Duodenal mucosa (tissue), 2 donors: ENCODE measurements around the gene DTHD1.

Source experiments
- H3K27ac ChIP-seq: one replicate; pipeline ENCODE4 v1.7.0; 2013; ENCODE audit warnings: low read depth, low read length
- H3K27me3 ChIP-seq, 2 donors: one replicate each; pipeline ENCODE4 v1.7.0; 2013; ENCODE audit warnings: low read length in 2 of 2, control low read depth in 1 of 2; ENCODE audit not compliant: insufficient read depth in 2 of 2, control insufficient read depth in 1 of 2
- H3K36me3 ChIP-seq, 2 donors: one replicate each; pipeline ENCODE4 v1.7.0; 2013; ENCODE audit warnings: low read length in 2 of 2, control low read depth in 1 of 2; ENCODE audit not compliant: insufficient read depth in 2 of 2, control insufficient read depth in 1 of 2
- H3K4me1 ChIP-seq, 2 donors: one replicate each; pipeline ENCODE4 v1.7.0; 2013; ENCODE audit warnings: low read length in 2 of 2, control low read depth in 1 of 2; ENCODE audit not compliant: insufficient read depth in 2 of 2, control insufficient read depth in 1 of 2
- H3K4me3 ChIP-seq, 2 donors: one replicate each; pipeline ENCODE4 v1.7.0; 2013; ENCODE audit warnings: low read length in 2 of 2, low read depth in 1 of 2
- H3K9ac ChIP-seq, 2 donors: one replicate each; pipeline ENCODE4 v1.7.0; 2013; ENCODE audit warnings: low read length in 2 of 2, low read depth in 1 of 2
- H3K9me3 ChIP-seq, 2 donors: one replicate each; pipeline ENCODE4 v1.7.0; 2013; ENCODE audit warnings: low read length in 2 of 2, control low read depth in 1 of 2; ENCODE audit not compliant: control insufficient read depth in 1 of 2

DTHD1 gene

GRCh38 chr4:36269533-36270173, 11.8 kb upstream of the DTHD1 start:
- Histone ChIP-seq H3K9ac (no peak overlapping the region), H3K27me3 (no peaks in the 10 kb centered on the region), H3K27ac (no peak overlapping the region), H3K36me3 (no peaks in the 10 kb centered on the region), H3K4me1 (no peaks in the 10 kb centered on the region), H3K9me3 (no peaks in the 10 kb centered on the region), H3K4me3 (no peak overlapping the region)

- Histone ChIP-seq H3K27me3 (no peaks in the 10 kb centered on the region), H3K4me3 (no peak overlapping the region), H3K4me1 (no peaks in the 10 kb centered on the region), H3K9ac (no peak overlapping the region), H3K27ac (no peak overlapping the region), H3K36me3 (no peaks in the 10 kb centered on the region), H3K9me3 (no peaks in the 10 kb centered on the region)
These were observed 8.1 kb upstream of the DTHD1 start for GRCh38 chr4:36273276-36273675.

GRCh38 chr4:36274158-36274557, 7.3 kb upstream of the DTHD1 start:
- no peaks in the 10 kb centered on the region for H3K9me3 ChIP-seq
- H3K27me3 ChIP-seq = no peaks in the 10 kb centered on the region
- H3K27ac ChIP-seq = no peak overlapping the region
- H3K4me3 ChIP-seq = no peak overlapping the region
- H3K9ac ChIP-seq = no peak overlapping the region
- H3K4me1 ChIP-seq = no peaks in the 10 kb centered on the region
- H3K36me3 ChIP-seq = no peaks in the 10 kb centered on the region

DNA sequence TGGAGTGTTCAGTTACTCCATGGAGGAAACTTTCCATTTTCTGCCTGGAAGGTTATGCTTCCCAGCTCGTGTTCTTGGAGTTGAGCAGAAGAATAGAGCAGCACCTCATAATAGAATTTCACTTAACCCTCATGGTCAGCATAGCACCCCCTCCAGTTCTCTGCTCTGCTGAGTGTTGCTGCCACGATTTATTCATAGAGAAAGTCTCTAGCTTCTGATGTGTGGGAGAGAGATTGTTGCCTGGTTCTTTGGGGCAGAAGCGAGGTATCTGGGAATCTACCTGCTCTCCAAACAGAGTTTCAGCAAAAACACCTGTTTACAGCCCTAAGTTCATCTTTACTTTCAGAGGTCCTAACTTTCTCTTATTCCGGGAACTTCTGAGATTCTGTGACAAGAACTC, 3.9 kb upstream of the DTHD1 start:
- H3K9me3 ChIP-seq = no peaks in the 10 kb centered on the region
- no peak overlapping the region for H3K27ac ChIP-seq
- H3K36me3 ChIP-seq = no peaks in the 10 kb centered on the region
- no peak overlapping the region for H3K4me3 ChIP-seq
- H3K4me1 ChIP-seq = no peaks in the 10 kb centered on the region
- H3K27me3 ChIP-seq = no peaks in the 10 kb centered on the region
- H3K9ac ChIP-seq = no peak overlapping the region

DNA sequence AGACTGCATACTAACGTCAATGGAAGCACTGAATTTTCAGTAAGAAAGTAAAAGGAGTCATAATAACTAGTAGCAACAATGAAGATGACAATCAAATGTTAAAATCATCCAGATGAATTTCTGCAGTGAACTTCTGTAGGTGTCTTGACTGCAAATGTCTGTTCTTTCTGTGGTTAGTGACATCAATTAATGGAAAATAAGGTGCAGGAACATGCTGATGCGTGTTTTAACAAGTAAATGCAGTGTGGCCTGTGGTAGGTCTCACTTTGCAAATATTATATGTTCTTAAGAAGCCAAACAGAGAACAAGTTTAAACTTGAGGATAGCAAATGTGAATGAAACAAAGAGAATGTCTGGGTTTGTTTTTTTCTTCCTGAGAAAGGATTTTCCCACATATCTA, 2.6 kb upstream of the DTHD1 start:
- no peaks in the 10 kb centered on the region for H3K27me3 ChIP-seq
- no peaks in the 10 kb centered on the region for H3K9me3 ChIP-seq
- no peak overlapping the region for H3K27ac ChIP-seq
- H3K4me1 ChIP-seq = no peaks in the 10 kb centered on the region
- H3K36me3 ChIP-seq = no peaks in the 10 kb centered on the region
- H3K9ac ChIP-seq = no peak overlapping the region
- H3K4me3 ChIP-seq = no peak overlapping the region

DNA sequence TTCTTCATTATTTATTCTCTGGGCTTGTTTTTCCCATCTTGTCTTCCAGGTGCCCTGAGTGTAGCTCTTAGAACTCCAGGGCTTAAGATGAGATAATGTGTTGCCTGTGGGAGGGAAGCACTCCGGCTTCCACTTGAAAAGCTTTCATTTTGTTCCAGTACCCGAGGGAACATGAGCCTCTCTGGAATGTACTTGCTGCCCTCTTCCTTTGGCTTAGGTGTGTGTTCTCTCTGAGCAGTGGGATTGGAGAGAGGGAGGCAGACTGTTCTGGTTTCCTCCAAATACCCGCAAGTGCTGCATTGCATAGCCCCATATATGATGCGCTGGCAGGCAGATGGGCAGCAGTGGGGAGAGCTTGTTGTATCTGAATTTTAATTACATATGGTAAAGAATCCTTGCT, 861 bp upstream of the DTHD1 start:
- H3K4me1 ChIP-seq = no peaks in the 10 kb centered on the region
- H3K27me3 ChIP-seq = no peaks in the 10 kb centered on the region
- H3K36me3 ChIP-seq = no peaks in the 10 kb centered on the region
- no peak overlapping the region for H3K27ac ChIP-seq
- no peak overlapping the region for H3K9ac ChIP-seq
- no peak overlapping the region for H3K4me3 ChIP-seq
- no peaks in the 10 kb centered on the region for H3K9me3 ChIP-seq

- H3K27ac ChIP-seq = no peak overlapping the region
- no peak overlapping the region for H3K9ac ChIP-seq
- H3K36me3 ChIP-seq = no peaks in the 10 kb centered on the region
- H3K4me1 ChIP-seq = peaks cover 0 to 10% of the 10 kb centered on the region in 2 donors
- no peak overlapping the region for H3K4me3 ChIP-seq
- H3K9me3 ChIP-seq = no peaks in the 10 kb centered on the region
- no peaks in the 10 kb centered on the region for H3K27me3 ChIP-seq
These were observed 1.2 kb downstream of the DTHD1 start for GRCh38 chr4:36282503-36283030.

DNA sequence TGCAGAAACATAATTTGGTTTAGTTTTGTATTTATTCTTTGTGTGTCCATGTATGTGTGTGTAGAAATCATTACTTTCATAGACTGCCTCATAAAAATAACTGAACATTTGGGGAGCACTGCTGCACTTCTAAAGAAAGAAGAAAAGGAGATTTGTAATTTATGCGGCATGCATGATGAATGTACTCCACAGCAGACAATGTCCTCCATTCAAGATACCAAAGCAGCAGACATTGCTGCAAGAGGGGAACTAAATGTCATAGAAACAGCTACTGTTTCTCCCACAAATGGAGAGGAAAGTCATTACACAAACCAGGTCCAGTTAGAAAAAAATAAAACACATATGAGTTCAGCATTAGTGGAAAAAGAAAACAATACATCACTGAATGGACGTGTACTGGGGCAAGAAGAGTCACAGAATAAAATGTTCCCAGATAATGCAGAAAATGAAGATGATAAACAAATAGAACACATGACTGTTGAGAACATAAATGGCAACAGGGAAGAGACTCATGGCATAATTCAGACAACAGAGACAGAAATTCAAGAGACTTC, 2.6 kb downstream of the DTHD1 start:
- H3K27ac ChIP-seq = no peak overlapping the region
- H3K9ac ChIP-seq = no peak overlapping the region
- no peak overlapping the region for H3K4me3 ChIP-seq
- peaks cover 0 to 10% of the 10 kb centered on the region in 2 donors for H3K4me1 ChIP-seq
- H3K36me3 ChIP-seq = no peaks in the 10 kb centered on the region
- H3K9me3 ChIP-seq = no peaks in the 10 kb centered on the region
- H3K27me3 ChIP-seq = no peaks in the 10 kb centered on the region

- peaks cover 10 to 21% of the 10 kb centered on the region in 2 donors for H3K4me1 ChIP-seq
- H3K9ac ChIP-seq = no peak overlapping the region
- peak overlapping the region; percentile 37 for H3K27ac ChIP-seq
- H3K36me3 ChIP-seq = no peaks in the 10 kb centered on the region
- H3K9me3 ChIP-seq = no peaks in the 10 kb centered on the region
- H3K4me3 ChIP-seq = peak overlapping the region in 1 of 2 donors; percentile 12
- H3K27me3 ChIP-seq = no peaks in the 10 kb centered on the region
These were observed 4.5 kb downstream of the DTHD1 start for GRCh38 chr4:36285784-36286480.

DNA sequence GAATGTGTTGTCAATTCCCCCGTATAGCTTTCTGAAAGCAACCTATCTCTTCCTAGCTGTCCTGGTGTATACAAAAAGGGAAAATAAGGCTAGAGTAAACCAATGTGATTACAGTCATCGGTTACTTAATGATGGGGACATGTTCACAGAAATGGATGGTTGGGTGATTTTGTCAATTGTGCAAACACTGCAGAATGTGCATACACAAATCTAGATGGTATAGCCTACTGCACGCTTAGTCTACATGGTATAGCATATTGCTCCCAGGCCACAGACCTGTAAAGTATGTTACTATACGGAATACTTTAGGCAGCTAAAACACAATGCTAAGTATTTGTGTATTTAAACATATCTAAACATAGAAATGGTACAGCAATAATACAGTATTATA, 5.1 kb downstream of the DTHD1 start:
- Histone ChIP-seq H3K4me1 (peaks cover 10 to 21% of the 10 kb centered on the region in 2 donors), H3K27ac (peak overlapping the region; percentile 37), H3K27me3 (no peaks in the 10 kb centered on the region), H3K4me3 (peak overlapping the region in 1 of 2 donors; percentile 12), H3K36me3 (no peaks in the 10 kb centered on the region), H3K9me3 (no peaks in the 10 kb centered on the region), H3K9ac (no peak overlapping the region)
